MM.1S (cell line): ENCODE measurements around the gene POLR1B.
"Not testable (repeated sequence)": the region's sequence is repeated elsewhere in the genome, so short reads cannot be mapped to it uniquely, and the experiment has no call there.

Experiments used
- DNase-seq: peaks from one replicate; pipeline ENCODE4 v3.0.0-alpha.2; 2015
- H2AFZ ChIP-seq: fragments of 300-600 bp; sonication (generic); 2 replicates; pipeline ENCODE4 v1.6.0; 2016; ENCODE audit warnings: antibody characterized with exemption, low read length
- H3F3A ChIP-seq: fragments of 300-600 bp; sonication (generic); 2 replicates; pipeline ENCODE4 v1.6.1; 2016; ENCODE audit warnings: mild to moderate bottlenecking, antibody characterized with exemption, low read length, moderate library complexity, mixed read lengths; ENCODE audit not compliant: insufficient read depth
- H3K27ac ChIP-seq: fragments of 300-600 bp; sonication (generic); 2 replicates; pipeline ENCODE4 v1.5.1; 2016; ENCODE audit warnings: mild to moderate bottlenecking, low read length
- H3K27me3 ChIP-seq: fragments of 300-600 bp; sonication (generic); replicated peaks from 2 replicates; pipeline ENCODE4 v1.6.0; 2016; ENCODE audit warnings: low read length; ENCODE audit not compliant: insufficient read depth
- H3K36me3 ChIP-seq: fragments of 300-600 bp; sonication (generic); replicated peaks from 2 replicates; pipeline ENCODE4 v1.6.1; 2016; ENCODE audit warnings: mild to moderate bottlenecking, low read length, mixed read lengths; ENCODE audit not compliant: insufficient read depth
- H3K4me1 ChIP-seq: fragments of 300-600 bp; sonication (generic); 2 replicates; pipeline ENCODE4 v1.6.1; 2016; ENCODE audit warnings: low read length, mixed read lengths
- H3K4me2 ChIP-seq: fragments of 300-600 bp; sonication (generic); 2 replicates; pipeline ENCODE4 v1.6.0; 2016; ENCODE audit warnings: low read depth, low read length
- H3K4me3 ChIP-seq: fragments of 300-600 bp; sonication (generic); 2 replicates; pipeline ENCODE4 v1.5.1; 2016; ENCODE audit warnings: low read length, mixed read lengths
- H3K79me2 ChIP-seq: fragments of 300-600 bp; sonication (generic); 2 replicates; pipeline ENCODE4 v1.6.1; 2016; ENCODE audit warnings: mixed run types, low read length, mixed read lengths
- H3K9ac ChIP-seq: fragments of 300-600 bp; sonication (generic); 2 replicates; pipeline ENCODE4 v1.6.1; 2016; ENCODE audit warnings: low read length, mixed read lengths
- H3K9me2 ChIP-seq: fragments of 300-600 bp; sonication (generic); replicated peaks from 2 replicates; pipeline ENCODE4 v1.6.1; 2016; ENCODE audit warnings: mild to moderate bottlenecking, low read length, mixed read lengths; ENCODE audit not compliant: insufficient read depth
- H3K9me3 ChIP-seq: fragments of 300-600 bp; sonication (generic); replicated peaks from 2 replicates; pipeline ENCODE4 v1.6.1; 2016; ENCODE audit warnings: mild to moderate bottlenecking, low read length, mixed read lengths; ENCODE audit not compliant: insufficient read depth
- H4K20me1 ChIP-seq: fragments of 300-600 bp; sonication (generic); 2 replicates; pipeline ENCODE4 v1.6.1; 2016; ENCODE audit warnings: mild to moderate bottlenecking, low read length, moderate library complexity, mixed read lengths; ENCODE audit not compliant: insufficient read depth
- EZH2 ChIP-seq: fragments of 300-600 bp; sonication (generic); optimal IDR thresholded peaks from 2 replicates; pipeline ENCODE3; 2017; ENCODE audit warnings: low read depth, mild to moderate bottlenecking, antibody characterized with exemption, low read length, mixed read lengths
- EZH2phosphoT487 ChIP-seq: fragments of 300-600 bp; sonication (generic); IDR thresholded peaks from 2 replicates; pipeline ENCODE4 v1.6.1; 2018; ENCODE audit warnings: antibody characterized with exemption, low read length
- TF ChIP-seq, protein P1 (sequence below): fragments of 300-600 bp; sonication (generic); IDR thresholded peaks from 2 replicates; pipeline ENCODE4 v1.5.1; 2016; ENCODE audit warnings: antibody characterized with exemption, low read length, mixed read lengths

Gene POLR1B

DNA sequence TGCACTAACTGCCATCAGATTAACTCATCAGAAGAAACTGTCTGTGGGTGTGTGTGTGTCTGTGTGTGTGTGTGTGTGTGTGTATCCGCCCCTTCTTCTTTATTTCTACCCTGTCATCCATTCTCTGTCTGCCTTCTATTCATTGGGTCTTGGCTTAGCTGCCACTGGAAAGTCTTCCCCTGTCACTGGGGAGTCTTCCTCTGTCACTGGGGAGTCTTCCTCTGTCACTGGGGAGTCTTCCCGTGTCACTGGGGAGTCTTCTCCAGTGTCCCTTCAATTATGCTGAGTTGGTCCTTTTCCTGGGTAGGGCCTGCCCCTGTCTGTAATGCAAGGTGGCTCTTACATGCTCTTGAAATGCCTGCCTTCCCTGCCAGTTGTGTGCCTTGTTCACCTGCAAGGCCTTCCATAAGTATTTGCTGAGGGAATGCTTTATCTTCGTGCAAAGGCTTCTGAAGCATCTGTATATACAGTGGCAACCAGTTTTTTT, 18.9 kb upstream of the POLR1B start:
- Histone ChIP-seq H3K79me2 (no peaks in the 10 kb centered on the region), H4K20me1 (no peaks in the 10 kb centered on the region), H3K4me2 (no peak overlapping the region), H3K4me3 (no peak overlapping the region), H3K9me2 (no peaks in the 10 kb centered on the region), H3K4me1 (no peaks in the 10 kb centered on the region), H3F3A (no peaks in the 10 kb centered on the region), H2AFZ (no peak overlapping the region), H3K36me3 (no peaks in the 10 kb centered on the region), H3K9me3 (no peaks in the 10 kb centered on the region), H3K27ac (no peak overlapping the region), H3K27me3 (no peaks in the 10 kb centered on the region), H3K9ac (no peak overlapping the region)
- DNase-seq = no peak
- TF ChIP-seq EZH2phosphoT487 (no peak), EZH2 (no peak)
- TF ChIP-seq, protein P1, sequence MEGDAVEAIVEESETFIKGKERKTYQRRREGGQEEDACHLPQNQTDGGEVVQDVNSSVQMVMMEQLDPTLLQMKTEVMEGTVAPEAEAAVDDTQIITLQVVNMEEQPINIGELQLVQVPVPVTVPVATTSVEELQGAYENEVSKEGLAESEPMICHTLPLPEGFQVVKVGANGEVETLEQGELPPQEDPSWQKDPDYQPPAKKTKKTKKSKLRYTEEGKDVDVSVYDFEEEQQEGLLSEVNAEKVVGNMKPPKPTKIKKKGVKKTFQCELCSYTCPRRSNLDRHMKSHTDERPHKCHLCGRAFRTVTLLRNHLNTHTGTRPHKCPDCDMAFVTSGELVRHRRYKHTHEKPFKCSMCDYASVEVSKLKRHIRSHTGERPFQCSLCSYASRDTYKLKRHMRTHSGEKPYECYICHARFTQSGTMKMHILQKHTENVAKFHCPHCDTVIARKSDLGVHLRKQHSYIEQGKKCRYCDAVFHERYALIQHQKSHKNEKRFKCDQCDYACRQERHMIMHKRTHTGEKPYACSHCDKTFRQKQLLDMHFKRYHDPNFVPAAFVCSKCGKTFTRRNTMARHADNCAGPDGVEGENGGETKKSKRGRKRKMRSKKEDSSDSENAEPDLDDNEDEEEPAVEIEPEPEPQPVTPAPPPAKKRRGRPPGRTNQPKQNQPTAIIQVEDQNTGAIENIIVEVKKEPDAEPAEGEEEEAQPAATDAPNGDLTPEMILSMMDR = no peak

DNA sequence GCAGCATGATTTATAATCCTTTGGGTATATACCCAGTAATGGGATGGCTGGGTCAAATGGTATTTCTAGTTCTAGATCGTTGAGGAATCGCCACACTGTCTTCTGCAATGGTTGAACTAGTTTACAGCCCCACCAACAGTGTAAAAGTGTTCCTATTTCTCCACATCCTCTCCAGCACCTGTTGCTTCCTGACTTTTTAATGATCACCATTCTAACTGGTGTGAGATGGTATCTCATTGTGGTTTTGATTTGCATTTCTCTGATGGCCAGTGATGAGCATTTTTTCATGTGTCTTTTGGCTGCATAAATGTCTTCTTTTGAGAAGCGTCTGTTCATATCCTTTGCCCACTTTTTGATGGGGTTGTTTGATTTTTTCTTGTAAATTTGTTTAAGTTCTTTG, 18.0 kb upstream of the POLR1B start:
- not testable (repeated sequence) for H3K9ac ChIP-seq, H3K36me3 ChIP-seq, H3K27ac ChIP-seq, H3K4me1 ChIP-seq, H3K79me2 ChIP-seq, H3K27me3 ChIP-seq, DNase-seq, H3F3A ChIP-seq, H3K9me2 ChIP-seq, H3K9me3 ChIP-seq, H2AFZ ChIP-seq, H3K4me3 ChIP-seq, H3K4me2 ChIP-seq, H4K20me1 ChIP-seq

DNA sequence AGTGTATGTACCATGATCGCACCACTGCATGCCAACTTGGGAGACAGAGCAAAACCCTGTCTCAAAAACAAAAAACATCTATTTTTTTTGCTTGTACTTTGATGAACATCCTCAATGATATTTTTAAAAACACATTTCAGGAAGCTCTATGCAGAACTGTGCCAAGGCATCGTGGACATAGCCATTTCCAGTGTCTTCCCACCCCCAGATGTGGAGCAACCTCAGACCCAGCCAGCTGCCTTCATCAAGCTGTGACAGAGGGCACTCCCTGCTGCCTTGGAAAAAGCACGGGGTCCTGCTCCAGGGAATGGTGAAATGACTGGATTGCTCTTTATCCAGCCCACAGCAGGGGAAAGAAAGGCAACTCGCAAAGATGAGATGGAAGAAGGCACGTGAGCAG, 13.7 kb upstream of the POLR1B start:
- no peaks in the 10 kb centered on the region for H4K20me1 ChIP-seq
- H3K27ac ChIP-seq = no peak overlapping the region
- H3K9me2 ChIP-seq = no peaks in the 10 kb centered on the region
- H3K36me3 ChIP-seq = no peaks in the 10 kb centered on the region
- H3F3A ChIP-seq = no peaks in the 10 kb centered on the region
- H3K79me2 ChIP-seq = no peaks in the 10 kb centered on the region
- no peaks in the 10 kb centered on the region for H3K4me1 ChIP-seq
- no peak overlapping the region for H3K4me3 ChIP-seq
- H2AFZ ChIP-seq = no peak overlapping the region
- H3K9me3 ChIP-seq = no peaks in the 10 kb centered on the region
- H3K9ac ChIP-seq = no peak overlapping the region
- TF ChIP-seq, protein P1 = no peak
- TF ChIP-seq EZH2phosphoT487 (no peak), EZH2 (no peak)
- no peaks in the 10 kb centered on the region for H3K27me3 ChIP-seq
- H3K4me2 ChIP-seq = no peak overlapping the region
- DNase-seq = no peak

DNA sequence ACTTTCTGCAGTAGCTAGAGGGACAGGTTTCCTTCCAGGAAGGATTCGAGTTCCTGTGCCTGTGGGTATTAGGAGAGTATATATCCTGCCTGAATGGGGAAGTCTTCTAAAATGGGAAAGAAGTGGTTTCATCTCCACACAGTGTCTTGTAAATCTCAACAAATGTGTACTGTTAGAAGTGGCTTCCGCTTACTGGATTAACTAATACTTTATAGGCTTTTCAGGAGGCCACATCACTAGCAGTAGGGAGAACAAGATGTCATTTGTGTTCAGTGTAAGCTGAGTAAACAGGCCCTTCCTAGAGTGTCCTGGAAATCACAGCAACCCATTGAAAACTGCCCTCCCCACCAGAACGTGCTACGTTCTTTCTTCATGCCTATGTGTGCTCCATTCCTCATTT, 12.5 kb upstream of the POLR1B start:
- Histone ChIP-seq H3K9me3 (no peaks in the 10 kb centered on the region), H4K20me1 (no peaks in the 10 kb centered on the region), H3K4me2 (no peak overlapping the region), H3K9me2 (no peaks in the 10 kb centered on the region), H3K4me3 (no peak overlapping the region), H3K79me2 (no peaks in the 10 kb centered on the region), H3K27ac (no peak overlapping the region), H3K36me3 (no peaks in the 10 kb centered on the region), H3K4me1 (no peaks in the 10 kb centered on the region), H3K9ac (no peak overlapping the region), H3F3A (no peaks in the 10 kb centered on the region), H2AFZ (no peak overlapping the region), H3K27me3 (no peaks in the 10 kb centered on the region)
- TF ChIP-seq EZH2phosphoT487 = no peak
- TF ChIP-seq, protein P1 = no peak
- TF ChIP-seq EZH2 = no peak
- no peak for DNase-seq
